Testis (tissue), 3 donors: ENCODE results near the gene GPR183. TPM values are rescaled to one million over a fixed set of nuclear protein-coding genes. Genes with fewer than 3 reads are reported as not detected.

Source experiments
- DNase-seq: peaks from one replicate; pipeline ENCODE4 v3.0.0-alpha.2; 2019
- H3K27ac ChIP-seq, 2 donors: fragments of 200-600 bp; sonication (generic); one replicate each; pipeline ENCODE4 v1.5.1; 2019
- H3K27me3 ChIP-seq: fragments of 200-600 bp; sonication (generic); one replicate; pipeline ENCODE4 v1.5.1; 2019
- H3K36me3 ChIP-seq: fragments of 200-600 bp; sonication (generic); one replicate; pipeline ENCODE4 v1.5.1; 2017; ENCODE audit warnings: low read depth; ENCODE audit errors: missing control alignments
- H3K4me1 ChIP-seq: fragments of 200-600 bp; sonication (generic); one replicate; pipeline ENCODE4 v1.5.1; 2019
- H3K4me3 ChIP-seq, 2 donors: fragments of 200-600 bp; sonication (generic); one replicate each; pipeline ENCODE4 v1.5.1; 2017 to 2019
- H3K9me3 ChIP-seq: fragments of 200-600 bp; sonication (generic); one replicate; pipeline ENCODE4 v1.5.1; 2017
- CTCF ChIP-seq, 3 experiments: fragments of 450-650 bp in 2 of 3; fragments of 200-600 bp in 1 of 3; sonication (generic) in 1 of 3; IDR thresholded peaks; one replicate each; pipeline ENCODE4 v1.5.1; 2016 to 2019; ENCODE audit warnings: antibody characterized with exemption in 3 of 3, mild to moderate bottlenecking in 2 of 3, moderate library complexity in 1 of 3
- POLR2A ChIP-seq: fragments of 450-650 bp; IDR thresholded peaks from one replicate; pipeline ENCODE4 v1.6.1; 2017; ENCODE audit warnings: antibody characterized with exemption, mild to moderate bottlenecking, moderate library complexity
- WGBS, 2 donors: methylation state at CpG; one replicate each; pipeline ENCODE4 v1.1.5; 2018; 5-methylcytosine and 5-hydroxymethylcytosine counted together
- intact Hi-C: fragments of 100-400 bp; cut with DNase I; formaldehyde crosslinking; loops from one replicate; pipeline ENCODE4 v1.15.1; 2023; ENCODE audit warnings: low total_unique reads
- polyA plus RNA-seq: library from polyadenylated mRNA; stranded (reverse); fragments of 350-450 nt; fragmentation: Illumina TruSeq; extraction: RNeasy Lipid Tissue Mini Kit (QIAGEN cat#74804); gene quantifications from one replicate; pipeline ENCODE4 v1.2.3, GENCODE V29; 2014; ENCODE audit warnings: low read depth, low replicate concordance; ENCODE audit not compliant: insufficient read depth
- total RNA-seq, 2 donors: library from RNA; depleted of rRNA; stranded (reverse); fragments of >200 nt; gene quantifications; one replicate each; pipeline ENCODE4 v1.2.3, GENCODE V29; 2016

Gene GPR183
- total and polyA plus RNA-seq, 3 donors from 2014 or later, result 0.39 to 6.9 (median 2.3) TPM

GRCh38 chr13:99346335-99347042 is 39.3 kb upstream of the GPR183 start:
- intact Hi-C loops, result no loop called here
- H3K36me3 ChIP-seq, result no peaks in the 10 kb centered on the region
- WGBS, 2 donors, result 82 to 84% methylated on average over 11 of the region's 11 CpGs
- H3K4me3 ChIP-seq, result no peak overlapping the region
- H3K27me3 ChIP-seq, result no peaks in the 10 kb centered on the region
- TF ChIP-seq CTCF (IDR thresholded peaks at IDR 0.05) (no peak), POLR2A (no peak)
- H3K9me3 ChIP-seq, result no peaks in the 10 kb centered on the region
- H3K27ac ChIP-seq, result no peak overlapping the region
- no peaks in the 10 kb centered on the region for H3K4me1 ChIP-seq
- no peak for DNase-seq

- H3K36me3 ChIP-seq, result no peaks in the 10 kb centered on the region
- TF ChIP-seq CTCF (IDR thresholded peaks at IDR 0.05) (no peak), POLR2A (no peak)
- intact Hi-C loops, result no loop called here
- 70 to 83% methylated on average over 5 of the region's 5 CpGs for WGBS, 2 donors
- H3K4me3 ChIP-seq, result no peak overlapping the region
- no peak for DNase-seq
- H3K27ac ChIP-seq, result no peak overlapping the region
- H3K27me3 ChIP-seq, result no peaks in the 10 kb centered on the region
- no peaks in the 10 kb centered on the region for H3K9me3 ChIP-seq
- no peaks in the 10 kb centered on the region for H3K4me1 ChIP-seq
These were observed 38.1 kb upstream of the GPR183 start for GRCh38 chr13:99345345-99345744.

- DNase-seq, result no peak
- WGBS, 2 donors, result 93 to 96% methylated on average over 6 of the region's 6 CpGs
- Histone ChIP-seq H3K4me1 (no peaks in the 10 kb centered on the region), H3K36me3 (no peaks in the 10 kb centered on the region), H3K9me3 (no peaks in the 10 kb centered on the region), H3K27me3 (no peaks in the 10 kb centered on the region), H3K4me3 (no peak overlapping the region), H3K27ac (no peak overlapping the region)
- no peak for TF ChIP-seq CTCF (IDR thresholded peaks at IDR 0.05)
- TF ChIP-seq POLR2A, result no peak
- intact Hi-C loops, result no loop called here
These were observed 37.5 kb upstream of the GPR183 start for GRCh38 chr13:99344610-99345208.

GRCh38 chr13:99342723-99343315 is 35.6 kb upstream of the GPR183 start:
- intact Hi-C loops, result no loop called here
- H3K27me3 ChIP-seq, result no peaks in the 10 kb centered on the region
- no peaks in the 10 kb centered on the region for H3K36me3 ChIP-seq
- 81 to 87% methylated on average over 8 to 10 of the region's 10 CpGs for WGBS, 2 donors
- H3K27ac ChIP-seq, result no peak overlapping the region
- no peaks in the 10 kb centered on the region for H3K9me3 ChIP-seq
- DNase-seq, result no peak
- H3K4me1 ChIP-seq, result no peaks in the 10 kb centered on the region
- TF ChIP-seq CTCF (IDR thresholded peaks at IDR 0.05) (no peak), POLR2A (no peak)
- no peak overlapping the region for H3K4me3 ChIP-seq
